NOMO-1 treated with dmso at 0.1 percent for 144 hours (cell line): ENCODE results near the gene ITFG1.
A peak's percentile ranks its signal among the peaks of the same experiment; 100 is the strongest.

Experiments used
- DNase-seq: peaks from one replicate; lab custom pipeline; 2025; ENCODE audit not compliant: unreplicated experiment; lab: John Stamatoyannopoulos, UW

Gene ITFG1

GRCh38 chr16:47460711-47461597 is at the start of gene ITFG1, which contains the start of gene PHKB:
Gene ITFG1, minus strand, starts transcription at chr16:47461063. Its CDS starts 18 bp downstream, at chr16:47461045.
Gene PHKB, plus strand, starts transcription at chr16:47461331. Its CDS starts 20 bp downstream, at chr16:47461351.
- DNase-seq: peak; percentile 84

GRCh38 chr16:47507701-47508100 is 46.8 kb upstream of the ITFG1 start:
- no peak for DNase-seq

GRCh38 chr16:47506800-47507199 is 45.9 kb upstream of the ITFG1 start:
- no peak for DNase-seq

GRCh38 chr16:47504599-47504998 is 43.7 kb upstream of the ITFG1 start:
- DNase-seq: no peak

GRCh38 chr16:47503936-47504335 is 43.1 kb upstream of the ITFG1 start:
- DNase-seq: no peak

- no peak for DNase-seq
Measured at GRCh38 chr16:47499700-47500264, 38.9 kb upstream of the ITFG1 start.

GRCh38 chr16:47499080-47499699 is 38.3 kb upstream of the ITFG1 start:
- DNase-seq: no peak

- peak; percentile 5 for DNase-seq
Measured at GRCh38 chr16:47493381-47494337, 32.8 kb upstream of the ITFG1 start.

GRCh38 chr16:47492428-47493377 is 31.8 kb upstream of the ITFG1 start:
- DNase-seq: peak; percentile 87

- DNase-seq: no peak
Measured at GRCh38 chr16:47492036-47492427, 31.2 kb upstream of the ITFG1 start.

GRCh38 chr16:47490471-47490870 is 29.6 kb upstream of the ITFG1 start:
- DNase-seq: no peak

- DNase-seq: no peak
Measured at GRCh38 chr16:47488051-47488450, 27.2 kb upstream of the ITFG1 start.

GRCh38 chr16:47486856-47487255 is 26.0 kb upstream of the ITFG1 start:
- no peak for DNase-seq

GRCh38 chr16:47483616-47484015 is 22.8 kb upstream of the ITFG1 start:
- DNase-seq: no peak

GRCh38 chr16:47481698-47482374 is 21.0 kb upstream of the ITFG1 start:
- DNase-seq: no peak

- DNase-seq: no peak
Measured at GRCh38 chr16:47480410-47480809, 19.5 kb upstream of the ITFG1 start.

- DNase-seq: no peak
Measured at GRCh38 chr16:47477679-47478078, 16.8 kb upstream of the ITFG1 start.

GRCh38 chr16:47476654-47477345 is 15.9 kb upstream of the ITFG1 start:
- no peak for DNase-seq

- DNase-seq: no peak
Measured at GRCh38 chr16:47475786-47476185, 14.9 kb upstream of the ITFG1 start.
